ENCODE measurements around the gene STAG1. TPM values are rescaled to one million over a fixed set of nuclear protein-coding genes. Genes with fewer than 3 reads are reported as not detected.
A peak's percentile ranks its signal among the peaks of the same experiment; 100 is the strongest.

STAG1 gene
- polyA plus RNA-seq, 1 experiment: 30.1 TPM

DNA sequence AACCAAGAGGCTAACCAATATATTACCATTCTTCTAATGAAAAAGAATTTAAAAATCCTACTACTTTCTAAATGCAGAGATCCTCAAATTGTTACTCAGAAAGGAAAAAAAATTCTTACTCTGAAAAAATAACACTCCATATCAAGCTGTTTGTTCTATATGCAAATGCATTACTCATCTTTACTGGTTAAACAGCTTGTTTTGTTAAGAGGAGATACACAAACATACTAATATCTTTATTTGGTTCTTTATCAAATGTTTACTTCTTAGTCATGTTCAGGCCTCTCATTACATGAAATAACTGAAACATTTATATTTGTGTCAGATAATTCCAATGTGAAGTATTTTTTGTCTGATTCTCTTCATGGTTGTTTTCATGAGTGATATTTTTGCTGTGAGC, 355.3 kb downstream of the STAG1 start:
- no peaks in the 10 kb centered on the region for H3K27me3 ChIP-seq (ENCODE audit: control insufficient read depth, insufficient read depth, low read length)
- ChIA-PET CTCF (interaction anchor here (0.7 to 1.8 kb wide), 5 partner anchors 45 to 1933 kb away, joined by 3 to 13 read pairs (median 3); partner anchors contain the start of genes NME9 and STAG1), POLR2A (interaction anchor here (1.2 to 1.4 kb wide), 2 partner anchors 47 to 355 kb away, joined by 8 read pairs; partner anchors contain the start of gene STAG1)
- no peak overlapping the region for H3K27ac ChIP-seq (ENCODE audit: low read depth, low read length)
- H3K9me3 ChIP-seq (ENCODE audit: control insufficient read depth, insufficient read depth, low read length): no peaks in the 10 kb centered on the region
- TF ChIP-seq, protein P1, sequence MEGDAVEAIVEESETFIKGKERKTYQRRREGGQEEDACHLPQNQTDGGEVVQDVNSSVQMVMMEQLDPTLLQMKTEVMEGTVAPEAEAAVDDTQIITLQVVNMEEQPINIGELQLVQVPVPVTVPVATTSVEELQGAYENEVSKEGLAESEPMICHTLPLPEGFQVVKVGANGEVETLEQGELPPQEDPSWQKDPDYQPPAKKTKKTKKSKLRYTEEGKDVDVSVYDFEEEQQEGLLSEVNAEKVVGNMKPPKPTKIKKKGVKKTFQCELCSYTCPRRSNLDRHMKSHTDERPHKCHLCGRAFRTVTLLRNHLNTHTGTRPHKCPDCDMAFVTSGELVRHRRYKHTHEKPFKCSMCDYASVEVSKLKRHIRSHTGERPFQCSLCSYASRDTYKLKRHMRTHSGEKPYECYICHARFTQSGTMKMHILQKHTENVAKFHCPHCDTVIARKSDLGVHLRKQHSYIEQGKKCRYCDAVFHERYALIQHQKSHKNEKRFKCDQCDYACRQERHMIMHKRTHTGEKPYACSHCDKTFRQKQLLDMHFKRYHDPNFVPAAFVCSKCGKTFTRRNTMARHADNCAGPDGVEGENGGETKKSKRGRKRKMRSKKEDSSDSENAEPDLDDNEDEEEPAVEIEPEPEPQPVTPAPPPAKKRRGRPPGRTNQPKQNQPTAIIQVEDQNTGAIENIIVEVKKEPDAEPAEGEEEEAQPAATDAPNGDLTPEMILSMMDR (IDR thresholded peaks at IDR 0.05; ENCODE audit: low read depth, low read length): no peak
- no peak overlapping the region for H3K4me3 ChIP-seq (ENCODE audit: low read depth, low read length)
- DNase-seq (ENCODE audit: low read depth, low spot score): peak; percentile 3

DNA sequence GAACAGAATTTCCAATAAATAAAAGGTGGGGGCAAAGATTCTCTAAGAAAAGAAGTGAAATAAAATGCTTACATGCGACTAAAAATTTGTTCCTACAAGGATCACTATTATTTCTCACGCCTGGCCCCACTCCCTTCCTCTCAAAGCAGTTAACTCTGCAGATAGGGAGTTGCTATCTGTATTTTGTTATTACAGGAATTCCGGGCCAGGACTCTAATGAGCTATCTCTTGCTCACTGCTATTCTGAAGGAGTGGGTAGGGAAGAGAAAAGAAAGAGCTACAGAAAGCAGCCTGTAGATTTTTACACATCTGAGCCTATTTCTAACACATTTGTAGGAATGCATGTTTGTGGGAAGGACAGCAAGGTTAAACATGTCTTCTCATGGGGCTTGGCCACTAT, 361.6 kb downstream of the STAG1 start:
- Histone ChIP-seq H3K4me3 (ENCODE audit: low read depth, low read length) (no peak overlapping the region), H3K27ac (ENCODE audit: low read depth, low read length) (no peak overlapping the region), H3K27me3 (ENCODE audit: control insufficient read depth, insufficient read depth, low read length) (no peaks in the 10 kb centered on the region), H3K9me3 (ENCODE audit: control insufficient read depth, insufficient read depth, low read length) (no peaks in the 10 kb centered on the region)
- POLR2A ChIA-PET: interaction anchor here (2.1 kb wide), 1 partner anchor 361 kb away, joined by 24 read pairs; the partner anchor contains the start of gene STAG1
- CTCF ChIA-PET: interaction anchor here (0.6 to 3.3 kb wide), 21 partner anchors 10 to 623 kb away, joined by 3 to 88 read pairs (median 7); partner anchors contain the start of gene STAG1
- no peak for DNase-seq (ENCODE audit: low read depth, low spot score)
- TF ChIP-seq, protein P1 (IDR thresholded peaks at IDR 0.05; ENCODE audit: low read depth, low read length): no peak

DNA sequence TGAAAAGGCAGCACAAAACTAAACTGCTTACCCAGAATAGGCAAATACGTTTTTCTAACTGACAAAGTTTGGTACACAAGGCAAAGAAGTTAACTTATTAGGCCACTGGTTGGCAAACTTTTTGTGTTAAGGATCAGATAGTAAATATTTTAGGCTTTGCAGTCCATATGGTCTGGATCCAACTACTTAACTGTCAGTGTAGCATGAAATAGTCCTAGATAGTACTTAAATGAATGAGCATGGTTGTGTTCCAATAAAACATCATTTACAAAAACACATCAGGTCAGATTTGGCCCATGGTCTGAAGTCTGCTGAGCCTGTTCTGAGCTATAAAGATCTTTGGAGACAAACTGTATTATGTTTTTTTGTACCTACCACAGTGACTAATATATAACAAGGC, 365.1 kb downstream of the STAG1 start:
- Histone ChIP-seq H3K27ac (ENCODE audit: low read depth, low read length) (no peak overlapping the region), H3K4me3 (ENCODE audit: low read depth, low read length) (no peak overlapping the region), H3K27me3 (ENCODE audit: control insufficient read depth, insufficient read depth, low read length) (no peaks in the 10 kb centered on the region), H3K9me3 (ENCODE audit: control insufficient read depth, insufficient read depth, low read length) (no peaks in the 10 kb centered on the region)
- POLR2A ChIA-PET: interaction anchor here (0.6 kb wide), 1 partner anchor 191 kb away, joined by 8 read pairs; the partner anchor contains the start of gene MSL2
- no peak for DNase-seq (ENCODE audit: low read depth, low spot score)
- CTCF ChIA-PET: interaction anchor here (1.5 to 2.5 kb wide), 3 partner anchors 20 to 365 kb away, joined by 3 to 13 read pairs (median 4); partner anchors contain the start of gene STAG1
- TF ChIP-seq, protein P1 (IDR thresholded peaks at IDR 0.05; ENCODE audit: low read depth, low read length): no peak

DNA sequence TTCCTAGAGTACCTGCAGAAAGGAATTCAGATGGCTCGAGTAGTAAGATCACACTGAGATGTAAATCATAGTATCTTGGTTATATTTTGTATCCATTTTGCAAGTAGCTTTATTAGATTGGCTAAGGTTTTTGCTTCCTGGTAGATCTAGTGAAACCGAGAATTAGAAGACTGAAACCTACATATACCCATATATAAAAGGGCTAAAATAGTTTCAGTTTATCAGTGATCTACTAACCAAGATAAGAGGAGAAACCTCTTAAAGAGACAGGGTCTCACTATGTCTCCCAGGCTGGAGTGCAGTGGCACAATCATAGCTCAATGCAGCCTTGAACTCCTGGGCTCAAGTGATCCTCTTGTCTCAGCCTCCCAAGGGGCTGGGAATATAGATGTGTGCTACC, 366.7 kb downstream of the STAG1 start:
- TF ChIP-seq, protein P1 (IDR thresholded peaks at IDR 0.05; ENCODE audit: low read depth, low read length): no peak
- no peak overlapping the region for H3K27ac ChIP-seq (ENCODE audit: low read depth, low read length)
- ChIA-PET CTCF (interaction anchor here (0.8 to 2.5 kb wide), 2 partner anchors 80 to 367 kb away, joined by 3 to 13 read pairs; partner anchors contain the start of gene STAG1), POLR2A (no interaction called here)
- H3K27me3 ChIP-seq (ENCODE audit: control insufficient read depth, insufficient read depth, low read length): no peaks in the 10 kb centered on the region
- DNase-seq (ENCODE audit: low read depth, low spot score): no peak
- H3K9me3 ChIP-seq (ENCODE audit: control insufficient read depth, insufficient read depth, low read length): no peaks in the 10 kb centered on the region
- no peak overlapping the region for H3K4me3 ChIP-seq (ENCODE audit: low read depth, low read length)

DNA sequence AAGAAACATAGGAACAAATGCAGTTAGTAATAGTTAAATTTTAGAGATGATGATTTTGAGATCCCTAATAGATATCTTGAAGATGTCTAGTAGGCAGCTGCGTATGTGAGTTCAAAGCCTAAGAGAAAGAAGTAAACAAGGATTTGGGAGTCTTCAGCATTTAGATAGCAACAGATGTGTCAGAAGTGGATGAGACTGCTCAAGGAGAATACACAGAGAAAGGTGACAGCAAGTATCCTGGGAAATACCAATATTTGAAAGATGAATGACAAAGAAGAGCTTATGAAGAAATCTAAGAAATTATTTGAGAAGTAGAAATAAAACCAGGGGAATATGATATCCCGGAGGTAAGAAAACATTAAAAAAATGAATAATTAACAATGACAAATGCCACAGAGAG, 371.1 kb downstream of the STAG1 start:
- DNase-seq (ENCODE audit: low read depth, low spot score): no peak

More for the DNA sequence above, 371.1 kb downstream of the STAG1 start:
- TF ChIP-seq, protein P1 (IDR thresholded peaks at IDR 0.05; ENCODE audit: low read depth, low read length): no peak
- Histone ChIP-seq H3K27ac (ENCODE audit: low read depth, low read length) (no peak overlapping the region), H3K27me3 (ENCODE audit: control insufficient read depth, insufficient read depth, low read length) (no peaks in the 10 kb centered on the region), H3K9me3 (ENCODE audit: control insufficient read depth, insufficient read depth, low read length) (no peaks in the 10 kb centered on the region), H3K4me3 (ENCODE audit: low read depth, low read length) (no peak overlapping the region)
- ChIA-PET CTCF (interaction anchor here (1.1 to 2.9 kb wide), 2 partner anchors 10 to 372 kb away, joined by 6 to 15 read pairs; partner anchors contain the start of gene STAG1), POLR2A (no interaction called here)

All from AG04450 (cell line).